Activated CD8-positive, alpha-beta T cell treated with anti-CD3 and anti-CD28 coated beads, Interleukin-2, amount 10 ng/mL, durations not matched to agents 7 days and 5 days (primary cell): Measurements from ENCODE around the gene SNX25. TPM values are rescaled to one million over a fixed set of nuclear protein-coding genes. Genes with fewer than 3 reads are reported as not detected.

Source experiments
- ATAC-seq: fragments of 150-1000 bp; cut with Tn5 transposase; one replicate; pipeline ENCODE4 v1.10.0; 2021; ENCODE audit warnings: moderate library complexity
- CTCF ChIA-PET: fragments of 350-600 bp; sonication (Branson Sonifier 250); formaldehyde crosslinking; loops from one replicate; lab custom pipeline; 2021; ENCODE audit warnings: antibody characterized with exemption; lab: Charles Lee
- POLR2A ChIA-PET: fragments of 350-600 bp; sonication (Branson Sonifier 250); formaldehyde crosslinking; loops from one replicate; lab custom pipeline; 2021; ENCODE audit warnings: antibody characterized with exemption; lab: Charles Lee
- DNase-seq: peaks from one replicate; pipeline ENCODE4 v3.0.0-alpha.2; 2020
- H3K27ac Mint-ChIP-seq: one replicate; pipeline ENCODE4 v1.8.0; 2021; ENCODE audit warnings: mild to moderate bottlenecking, mixed read lengths
- H3K27me3 Mint-ChIP-seq: one replicate; pipeline ENCODE4 v1.8.0; 2021; ENCODE audit warnings: low read depth, mixed read lengths
- H3K36me3 Mint-ChIP-seq: one replicate; pipeline ENCODE4 v1.8.0; 2021; ENCODE audit warnings: low read depth, mixed read lengths
- H3K4me1 Mint-ChIP-seq: one replicate; pipeline ENCODE4 v1.8.0; 2021; ENCODE audit warnings: low read depth, mixed read lengths
- H3K4me3 Mint-ChIP-seq: one replicate; pipeline ENCODE4 v1.8.0; 2021; ENCODE audit warnings: mild to moderate bottlenecking, mixed read lengths
- H3K9me3 Mint-ChIP-seq: one replicate; pipeline ENCODE4 v1.8.0; 2022; ENCODE audit warnings: mixed read lengths; ENCODE audit not compliant: insufficient read depth
- total RNA-seq, 2 experiments: library from RNA; stranded (reverse); gene quantifications; one replicate each; pipeline ENCODE4 v1.2.3, GENCODE V29; 2021

SNX25 gene
- 10 to 100 TPM; 16.6 to 16.7 TPM for total RNA-seq

DNA sequence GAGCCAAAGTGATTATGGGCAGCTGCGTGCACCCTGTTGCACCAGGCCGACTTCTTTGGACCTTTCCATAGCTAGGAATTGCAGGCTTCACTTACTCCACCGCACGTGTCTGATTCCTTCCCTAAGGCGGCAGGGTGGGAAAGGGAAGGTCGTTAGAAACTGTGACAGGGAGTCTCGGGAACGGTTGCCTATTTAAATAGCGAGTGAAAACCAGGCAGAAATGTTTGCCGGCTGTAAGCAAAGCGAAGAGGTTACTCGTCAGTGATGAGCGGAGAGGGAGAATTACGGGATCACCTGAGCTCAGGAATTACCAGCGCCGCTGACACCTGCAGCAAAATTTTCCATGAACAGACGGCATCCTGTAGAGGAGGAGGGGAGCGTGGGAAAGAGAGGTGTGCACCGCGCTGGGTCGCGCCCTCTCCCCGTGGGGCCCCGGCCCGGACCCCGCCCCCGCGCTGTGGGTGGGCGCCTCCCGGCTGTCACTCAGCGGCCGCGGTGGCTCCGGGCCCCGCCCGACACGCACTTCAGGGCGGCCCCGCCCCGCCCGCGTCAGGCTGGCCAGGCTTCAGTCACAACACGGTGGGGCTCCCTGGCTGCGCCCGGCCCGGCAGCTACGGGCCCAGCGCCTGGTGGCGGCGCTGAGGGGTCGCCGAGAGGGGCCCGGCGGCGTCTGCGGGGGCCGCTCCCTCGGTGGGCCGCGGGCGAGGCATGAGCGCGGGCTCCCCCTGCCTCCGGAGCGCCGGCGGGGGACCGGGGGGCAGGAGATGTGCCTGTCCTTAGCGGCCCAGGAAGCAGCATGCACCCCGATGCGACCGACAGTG is at the start of gene SNX25:
Gene SNX25 (plus strand): TSS at position 568 of the 821 bp plus-strand sequence. CDS start 229 bp downstream, at position 797.
- peaks cover 3% of the 10 kb centered on the region for H3K36me3 Mint-ChIP-seq
- ATAC-seq: peak; percentile 93
- peaks cover 2% of the 10 kb centered on the region for H3K27me3 Mint-ChIP-seq
- POLR2A ChIA-PET: interaction anchor here (1.2 to 1.9 kb wide), 2 partner anchors 187 to 216 kb away, joined by 3 to 6 read pairs; partner anchors contain the start of genes ANKRD37 and LRP2BP
- H3K4me1 Mint-ChIP-seq: peaks cover 35% of the 10 kb centered on the region
- H3K4me3 Mint-ChIP-seq: peak within 1 kb of the TSS; percentile 87
- peak; percentile 87 for DNase-seq
- no peaks in the 10 kb centered on the region for H3K9me3 Mint-ChIP-seq
- H3K27ac Mint-ChIP-seq: peak within 1 kb of the TSS; percentile 84
- CTCF ChIA-PET: interaction anchor here (0.9 to 3.7 kb wide), 3 partner anchors 25 to 216 kb away, joined by 3 to 18 read pairs (median 3); partner anchors contain the start of gene UFSP2

GRCh38 chr4:185165605-185166063 is 43.8 kb upstream of the SNX25 start:
- ATAC-seq (peak; percentile 87), DNase-seq (peak; percentile 31)
- Mint-ChIP-seq H3K4me3 (no peak overlapping the region), H3K27me3 (peaks cover 2% of the 10 kb centered on the region), H3K4me1 (peaks cover 15% of the 10 kb centered on the region), H3K36me3 (peaks cover 37% of the 10 kb centered on the region), H3K27ac (no peak overlapping the region), H3K9me3 (no peaks in the 10 kb centered on the region)
- POLR2A ChIA-PET: interaction anchor here (0.6 kb wide), 1 partner anchor 1617 kb away, joined by 3 read pairs; no protein-coding TSS in a partner anchor
- CTCF ChIA-PET: interaction anchor here (0.9 to 2.4 kb wide), 2 partner anchors 18 to 23 kb away, joined by 3 to 15 read pairs; partner anchors contain the start of gene SLC25A4

DNA sequence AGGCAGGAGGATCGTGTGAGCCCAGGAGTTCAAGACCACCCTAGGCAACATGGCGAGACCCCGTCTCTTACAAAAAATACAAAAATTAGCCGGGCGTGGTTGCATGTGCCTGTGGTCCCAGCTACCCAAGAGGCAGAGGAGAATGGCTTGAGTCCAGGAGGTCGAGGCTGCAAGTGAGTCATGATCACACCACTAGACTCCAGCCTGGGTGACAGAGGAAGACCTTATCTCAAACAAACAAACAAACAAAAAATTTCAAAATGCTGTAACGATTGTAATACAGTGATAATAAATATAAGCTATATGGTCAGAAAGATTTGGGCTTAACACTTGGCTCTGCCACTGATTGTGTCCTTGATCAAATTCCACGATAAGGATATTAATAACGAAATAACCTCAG is 42.2 kb upstream of the SNX25 start:
- CTCF ChIA-PET: interaction anchor here (1.6 to 2.4 kb wide), 3 partner anchors 17 to 33 kb away, joined by 3 to 15 read pairs (median 5); partner anchors contain the start of gene SLC25A4
- Mint-ChIP-seq H3K4me3 (no peak overlapping the region), H3K36me3 (peaks cover 37% of the 10 kb centered on the region), H3K9me3 (no peaks in the 10 kb centered on the region), H3K27me3 (peaks cover 2% of the 10 kb centered on the region), H3K27ac (no peak overlapping the region), H3K4me1 (peaks cover 15% of the 10 kb centered on the region)
- POLR2A ChIA-PET: no interaction called here
- ATAC-seq: no peak
- DNase-seq: no peak

- H3K4me3 Mint-ChIP-seq: no peak overlapping the region
- ATAC-seq: no peak
- ChIA-PET POLR2A (no interaction called here), CTCF (interaction anchor here (5.2 kb wide), 1 partner anchor 12 kb away, joined by 28 read pairs; no protein-coding TSS in a partner anchor)
- no peaks in the 10 kb centered on the region for H3K4me1 Mint-ChIP-seq
- H3K27me3 Mint-ChIP-seq: no peaks in the 10 kb centered on the region
- peaks cover 39% of the 10 kb centered on the region for H3K36me3 Mint-ChIP-seq
- no peaks in the 10 kb centered on the region for H3K9me3 Mint-ChIP-seq
- DNase-seq: no peak
- no peak overlapping the region for H3K27ac Mint-ChIP-seq
These were observed 37.9 kb upstream of the SNX25 start for GRCh38 chr4:185171373-185172071.

DNA sequence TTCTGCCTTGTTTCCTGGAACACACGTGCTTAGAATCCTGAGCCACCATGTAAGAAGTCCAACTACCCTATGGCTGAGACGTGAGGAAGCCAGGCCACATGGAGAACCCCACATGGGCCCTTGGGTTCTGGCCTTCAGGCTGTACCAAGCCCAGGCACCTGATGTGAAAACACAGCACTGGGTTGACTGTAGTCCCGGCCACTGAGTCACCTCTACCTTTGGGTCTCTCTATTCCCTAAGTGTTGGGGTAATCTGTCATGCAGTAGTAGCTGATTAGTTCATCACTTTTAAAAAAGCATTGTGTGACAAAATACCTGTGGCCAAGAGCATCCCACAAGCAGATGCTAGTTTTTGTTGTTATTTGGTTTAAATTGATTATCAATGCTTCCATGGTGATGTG is 29.9 kb upstream of the SNX25 start:
- ChIA-PET CTCF (no interaction called here), POLR2A (no interaction called here)
- Mint-ChIP-seq H3K27ac (no peak overlapping the region), H3K36me3 (peaks cover 12% of the 10 kb centered on the region), H3K27me3 (no peaks in the 10 kb centered on the region), H3K4me3 (no peak overlapping the region), H3K9me3 (no peaks in the 10 kb centered on the region), H3K4me1 (peaks cover 14% of the 10 kb centered on the region)
- DNase-seq (no peak), ATAC-seq (no peak)

DNA sequence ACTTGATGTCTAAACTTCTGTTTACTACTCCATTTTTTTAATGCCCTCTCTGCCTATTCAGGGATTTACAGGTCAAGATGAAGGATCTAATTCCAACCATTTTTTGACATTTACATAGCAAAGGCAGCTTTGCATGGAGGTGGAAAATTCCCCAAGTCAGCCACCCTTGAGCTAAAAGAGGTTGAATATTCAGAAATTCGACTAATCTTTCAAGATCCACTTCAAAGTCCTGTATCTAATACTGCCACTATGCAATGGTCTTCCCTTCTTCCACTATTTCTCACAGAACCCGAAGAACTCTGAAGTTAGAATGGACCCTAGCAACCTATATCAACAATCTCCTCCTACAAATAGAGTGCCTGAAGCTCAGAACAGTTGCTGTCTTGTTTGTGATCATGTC is 27.2 kb upstream of the SNX25 start:
- DNase-seq (no peak), ATAC-seq (no peak)
- H3K9me3 Mint-ChIP-seq: no peaks in the 10 kb centered on the region
- H3K4me1 Mint-ChIP-seq: peaks cover 14% of the 10 kb centered on the region
- peaks cover 8% of the 10 kb centered on the region for H3K36me3 Mint-ChIP-seq
- POLR2A ChIA-PET: no interaction called here
- CTCF ChIA-PET: interaction anchor here (0.6 to 4.0 kb wide), 8 partner anchors 9 to 177 kb away, joined by 3 to 44 read pairs (median 15); no protein-coding TSS in a partner anchor
- no peak overlapping the region for H3K27ac Mint-ChIP-seq
- no peaks in the 10 kb centered on the region for H3K27me3 Mint-ChIP-seq
- H3K4me3 Mint-ChIP-seq: no peak overlapping the region

GRCh38 chr4:185183622-185184281 is 25.6 kb upstream of the SNX25 start:
- peaks cover 9% of the 10 kb centered on the region for H3K4me1 Mint-ChIP-seq
- ChIA-PET CTCF (interaction anchor here (0.6 to 4.0 kb wide), 38 partner anchors 11 to 920 kb away, joined by 3 to 44 read pairs (median 4); partner anchors contain the start of genes SLC25A4 and SNX25), POLR2A (interaction anchor here (0.7 to 1.5 kb wide), 2 partner anchors 17 to 452 kb away, joined by 3 read pairs; no protein-coding TSS in a partner anchor)
- no peaks in the 10 kb centered on the region for H3K27me3 Mint-ChIP-seq
- no peaks in the 10 kb centered on the region for H3K9me3 Mint-ChIP-seq
- peaks cover 13% of the 10 kb centered on the region for H3K36me3 Mint-ChIP-seq
- H3K4me3 Mint-ChIP-seq: no peak overlapping the region
- ATAC-seq (peak; percentile 86), DNase-seq (peak; percentile 86)
- no peak overlapping the region for H3K27ac Mint-ChIP-seq

- no peaks in the 10 kb centered on the region for H3K9me3 Mint-ChIP-seq
- POLR2A ChIA-PET: no interaction called here
- peaks cover 22% of the 10 kb centered on the region for H3K36me3 Mint-ChIP-seq
- H3K4me3 Mint-ChIP-seq: no peak overlapping the region
- DNase-seq (no peak), ATAC-seq (no peak)
- H3K27ac Mint-ChIP-seq: no peak overlapping the region
- H3K27me3 Mint-ChIP-seq: no peaks in the 10 kb centered on the region
- CTCF ChIA-PET: interaction anchor here (0.8 to 2.1 kb wide), 5 partner anchors 9 to 411 kb away, joined by 3 to 10 read pairs (median 4); no protein-coding TSS in a partner anchor
- peaks cover under 1% of the 10 kb centered on the region for H3K4me1 Mint-ChIP-seq
These were observed 22.6 kb upstream of the SNX25 start for GRCh38 chr4:185186769-185187168.

DNA sequence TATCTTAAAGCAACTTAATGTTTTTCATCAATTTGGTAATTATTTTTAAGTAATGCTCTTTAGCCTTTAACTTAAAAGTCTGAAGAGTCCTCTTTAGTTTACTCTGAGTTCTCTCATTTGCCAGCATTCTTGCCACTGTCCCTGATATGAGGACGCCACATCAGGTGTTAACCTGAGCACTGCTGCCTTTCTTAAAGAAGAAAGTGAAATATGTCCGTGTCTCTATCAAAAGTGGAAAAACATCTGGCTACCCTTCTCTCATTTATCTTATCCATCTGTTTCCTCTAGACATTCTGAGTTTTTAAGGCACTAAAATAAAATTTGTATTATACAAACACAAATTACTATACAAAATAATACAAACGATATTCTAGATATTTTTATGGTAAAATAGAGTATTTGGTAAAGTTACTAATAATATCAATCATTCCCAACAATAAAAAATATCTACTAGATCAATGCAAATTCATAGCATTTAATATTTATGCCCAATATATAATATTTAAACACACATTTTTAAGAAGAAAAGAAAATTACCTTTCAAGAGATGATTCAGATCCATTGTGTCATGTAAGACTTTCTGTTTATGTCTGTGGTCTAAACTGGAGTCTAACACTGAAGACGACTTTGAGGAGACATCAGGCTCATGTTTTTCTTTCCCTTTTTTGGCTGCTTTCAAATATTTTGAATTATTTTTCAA is 19.6 kb upstream of the SNX25 start:
- no peak for ATAC-seq
- CTCF ChIA-PET: no interaction called here
- POLR2A ChIA-PET: no interaction called here
- Mint-ChIP-seq H3K27me3 (no peaks in the 10 kb centered on the region), H3K36me3 (peaks cover 21% of the 10 kb centered on the region), H3K4me1 (peaks cover 5% of the 10 kb centered on the region), H3K27ac (no peak overlapping the region), H3K4me3 (no peak overlapping the region), H3K9me3 (no peaks in the 10 kb centered on the region)
- no peak for DNase-seq

GRCh38 chr4:185190306-185190856 is 19.0 kb upstream of the SNX25 start:
- Mint-ChIP-seq H3K36me3 (peaks cover 21% of the 10 kb centered on the region), H3K4me3 (no peak overlapping the region), H3K4me1 (peaks cover 5% of the 10 kb centered on the region), H3K27me3 (no peaks in the 10 kb centered on the region), H3K27ac (no peak overlapping the region), H3K9me3 (no peaks in the 10 kb centered on the region)
- ChIA-PET POLR2A (no interaction called here), CTCF (no interaction called here)
- no peak for DNase-seq
- ATAC-seq: no peak
